Gastroesophageal sphincter (tissue), 3 donors: ENCODE measurements around the gene E2F7.
"Not testable (repeated sequence)": the region's sequence is repeated elsewhere in the genome, so short reads cannot be mapped to it uniquely, and the experiment has no call there.

Experiments
- POLR2A ChIP-seq, 2 donors: fragments of 450-650 bp; IDR thresholded peaks; one replicate each; pipeline ENCODE4 v1.6.1; 2017; ENCODE audit warnings: antibody characterized with exemption in 2 of 2, mild to moderate bottlenecking in 2 of 2, moderate library complexity in 1 of 2
- POLR2AphosphoS5 ChIP-seq: sonication (generic); formaldehyde crosslinking; IDR thresholded peaks from one replicate; pipeline ENCODE4 v1.6.1; 2017; ENCODE audit warnings: antibody characterized with exemption
- TF ChIP-seq, protein P1 (sequence below), 4 experiments: fragments of 200-600 bp in 2 of 4; fragments of 450-650 bp in 2 of 4; sonication (generic) in 1 of 4; IDR thresholded peaks; one replicate each; pipeline ENCODE4 v1.5.1; 2017 to 2019; ENCODE audit warnings: antibody characterized with exemption in 4 of 4, mild to moderate bottlenecking in 2 of 4, moderate library complexity in 2 of 4

DNA sequence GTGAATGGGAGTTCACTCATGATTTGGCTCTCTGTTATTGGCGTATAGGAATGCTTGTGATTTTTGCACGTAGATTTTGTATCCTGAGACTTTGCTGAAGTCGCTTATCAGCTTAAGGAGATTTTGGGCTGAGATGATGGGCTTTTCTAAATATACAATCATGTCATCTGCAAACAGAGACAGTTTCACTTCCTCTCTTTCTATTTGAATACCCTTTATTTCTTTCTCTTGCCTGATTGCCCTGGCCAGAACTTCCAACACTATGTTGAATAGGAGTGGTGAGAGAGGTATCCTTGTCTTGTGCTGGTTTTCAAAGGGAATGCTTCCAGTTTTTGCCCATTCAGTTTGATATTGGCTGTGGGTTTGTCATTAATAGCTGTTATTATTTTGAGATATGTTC lies 26.9 kb upstream of the E2F7 start:
- not testable (repeated sequence) for TF ChIP-seq POLR2A (IDR thresholded peaks at IDR 0.05); POLR2AphosphoS5
- TF ChIP-seq, protein P1, sequence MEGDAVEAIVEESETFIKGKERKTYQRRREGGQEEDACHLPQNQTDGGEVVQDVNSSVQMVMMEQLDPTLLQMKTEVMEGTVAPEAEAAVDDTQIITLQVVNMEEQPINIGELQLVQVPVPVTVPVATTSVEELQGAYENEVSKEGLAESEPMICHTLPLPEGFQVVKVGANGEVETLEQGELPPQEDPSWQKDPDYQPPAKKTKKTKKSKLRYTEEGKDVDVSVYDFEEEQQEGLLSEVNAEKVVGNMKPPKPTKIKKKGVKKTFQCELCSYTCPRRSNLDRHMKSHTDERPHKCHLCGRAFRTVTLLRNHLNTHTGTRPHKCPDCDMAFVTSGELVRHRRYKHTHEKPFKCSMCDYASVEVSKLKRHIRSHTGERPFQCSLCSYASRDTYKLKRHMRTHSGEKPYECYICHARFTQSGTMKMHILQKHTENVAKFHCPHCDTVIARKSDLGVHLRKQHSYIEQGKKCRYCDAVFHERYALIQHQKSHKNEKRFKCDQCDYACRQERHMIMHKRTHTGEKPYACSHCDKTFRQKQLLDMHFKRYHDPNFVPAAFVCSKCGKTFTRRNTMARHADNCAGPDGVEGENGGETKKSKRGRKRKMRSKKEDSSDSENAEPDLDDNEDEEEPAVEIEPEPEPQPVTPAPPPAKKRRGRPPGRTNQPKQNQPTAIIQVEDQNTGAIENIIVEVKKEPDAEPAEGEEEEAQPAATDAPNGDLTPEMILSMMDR (IDR thresholded peaks at IDR 0.05), result not testable (repeated sequence)
